CD8-positive, alpha-beta memory T cell (primary cell): ENCODE data around the gene VGF. TPM values are rescaled to one million over a fixed set of nuclear protein-coding genes. Genes with fewer than 3 reads are reported as not detected.

Experiments
- CTCF ChIA-PET: fragments of 350-600 bp; sonication (Branson Sonifier 250); formaldehyde crosslinking; loops from one replicate; lab custom pipeline; 2021; ENCODE audit warnings: antibody characterized with exemption; lab: Charles Lee
- POLR2A ChIA-PET: fragments of 350-600 bp; sonication (Branson Sonifier 250); formaldehyde crosslinking; loops from one replicate; lab custom pipeline; 2021; ENCODE audit warnings: antibody characterized with exemption; lab: Charles Lee
- DNase-seq, 5 donors: peaks; one replicate each; pipeline versions ENCODE4 v3.0.0 to v3.0.0-alpha.2; 2020 to 2022; ENCODE audit warnings: mixed read lengths in 1 of 5
- H3K27ac ChIP-seq: one replicate; pipeline ENCODE4 v1.7.0; 2013; ENCODE audit warnings: low read depth, mild to moderate bottlenecking, low read length, moderate library complexity
- H3K27me3 ChIP-seq: 2 replicates; pipeline ENCODE4 v1.7.0; 2013; ENCODE audit warnings: low read length, mild to moderate bottlenecking; ENCODE audit not compliant: insufficient read depth, poor library complexity, severe bottlenecking
- H3K36me3 ChIP-seq: 2 replicates; pipeline ENCODE4 v1.7.0; 2013; ENCODE audit warnings: mild to moderate bottlenecking, low read length, moderate library complexity; ENCODE audit not compliant: insufficient read depth
- H3K4me1 ChIP-seq: 2 replicates; pipeline ENCODE4 v1.7.0; 2013; ENCODE audit warnings: mild to moderate bottlenecking, low read length, moderate library complexity; ENCODE audit not compliant: insufficient read depth
- H3K4me3 ChIP-seq: 2 replicates; pipeline ENCODE4 v1.7.0; 2013; ENCODE audit warnings: mild to moderate bottlenecking, low read length
- H3K9me3 ChIP-seq: 2 replicates; pipeline ENCODE4 v1.7.0; 2013; ENCODE audit warnings: mild to moderate bottlenecking, low read length
- H3K27ac Mint-ChIP-seq, 8 donors: one replicate each; pipeline ENCODE4 v1.8.0; 2020 to 2021; ENCODE audit warnings: mixed read lengths in 8 of 8, mild to moderate bottlenecking in 6 of 8, inconsistent platforms in 3 of 8, moderate library complexity in 3 of 8
- H3K27me3 Mint-ChIP-seq, 2 donors: one replicate each; pipeline ENCODE4 v1.8.0; 2020 to 2021; ENCODE audit warnings: mixed read lengths in 2 of 2, mild to moderate bottlenecking in 1 of 2, moderate library complexity in 1 of 2
- H3K36me3 Mint-ChIP-seq, 3 donors: one replicate each; pipeline ENCODE4 v1.8.0; 2020 to 2021; ENCODE audit warnings: mixed read lengths in 3 of 3, inconsistent platforms in 1 of 3, mild to moderate bottlenecking in 1 of 3
- H3K4me1 Mint-ChIP-seq, 3 donors: one replicate each; pipeline ENCODE4 v1.8.0; 2020 to 2021; ENCODE audit warnings: mixed read lengths in 3 of 3, inconsistent platforms in 1 of 3, mild to moderate bottlenecking in 1 of 3
- H3K4me3 Mint-ChIP-seq, 7 donors: one replicate each; pipeline ENCODE4 v1.8.0; 2020 to 2021; ENCODE audit warnings: mixed read lengths in 7 of 7, mild to moderate bottlenecking in 6 of 7, moderate library complexity in 4 of 7, inconsistent platforms in 2 of 7
- H3K9me3 Mint-ChIP-seq, 5 donors: one replicate each; pipeline ENCODE4 v1.8.0; 2020 to 2022; ENCODE audit warnings: mixed read lengths in 5 of 5, mild to moderate bottlenecking in 3 of 5, moderate library complexity in 2 of 5, inconsistent platforms in 1 of 5
- polyA plus RNA-seq: library from polyadenylated mRNA; unstranded; fragments of 300-500 nt; fragmentation: Illumina TruSeq; gene quantifications from one replicate; pipeline ENCODE4 v1.2.3, GENCODE V29; 2021
- total RNA-seq, 2 experiments: library from RNA; stranded (reverse); gene quantifications; one replicate each; pipeline ENCODE4 v1.2.3, GENCODE V29; 2021

Gene VGF
- total and polyA plus RNA-seq, 3 experiments from 2014 or later = 0.13 to 0.16 TPM; not detected in 1

DNA sequence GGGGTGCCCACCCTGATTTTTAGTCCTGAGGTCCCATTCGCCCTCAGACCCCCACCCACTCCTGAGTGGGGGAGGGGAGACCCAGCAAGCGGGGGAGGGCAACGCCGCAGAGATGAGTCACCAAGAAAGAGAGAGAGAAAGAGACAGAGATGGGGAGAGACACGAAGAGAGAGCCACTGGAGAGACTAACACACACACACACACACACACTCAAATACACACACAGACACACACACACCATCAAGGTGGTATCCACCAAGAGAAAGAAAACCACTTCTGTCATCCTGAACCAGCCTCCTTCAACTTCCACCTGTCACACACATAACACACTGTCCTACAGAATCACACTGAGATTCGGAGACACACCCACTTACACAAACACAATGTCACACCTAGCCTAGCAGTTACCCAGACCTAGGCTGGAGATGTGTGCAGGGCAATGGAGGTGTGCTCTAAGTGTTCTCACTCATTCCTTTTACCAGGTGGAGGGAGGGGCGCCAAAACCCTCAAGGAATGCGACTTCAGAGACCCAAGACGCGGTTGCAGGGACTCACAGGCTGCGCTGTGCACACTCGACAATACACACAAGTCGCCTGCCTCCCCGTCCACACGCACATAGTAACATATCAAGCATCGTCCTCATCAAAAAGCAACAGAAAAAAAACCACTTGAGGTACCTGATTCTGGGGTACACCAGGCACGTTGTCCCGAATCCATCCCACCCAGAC, 3.9 kb upstream of the VGF start:
- ChIA-PET POLR2A (no interaction called here), CTCF (interaction anchor here (0.9 to 3.1 kb wide), 6 partner anchors 22 to 74 kb away, joined by 3 to 38 read pairs (median 4); no protein-coding TSS in a partner anchor)
- Histone ChIP-seq H3K4me3 (peak overlapping the region; percentile 18), H3K27me3 (peaks cover 92% of the 10 kb centered on the region), H3K9me3 (no peaks in the 10 kb centered on the region), H3K36me3 (no peaks in the 10 kb centered on the region), H3K27ac (no peak overlapping the region), H3K4me1 (peaks cover 73% of the 10 kb centered on the region)
- Mint-ChIP-seq H3K4me1 (peaks cover 50 to 79% (median 59%) of the 10 kb centered on the region in 3 donors), H3K9me3 (peaks cover 0 to 6% (median 0%) of the 10 kb centered on the region in 5 donors), H3K36me3 (no peaks in the 10 kb centered on the region), H3K27ac (peak overlapping the region in 5 of 8 donors; percentile 2 to 47 (median 11)), H3K27me3 (peaks cover 84 to 85% of the 10 kb centered on the region in 2 donors), H3K4me3 (peak overlapping the region in 5 of 7 donors; percentile 25 to 57 (median 48))
- DNase-seq = no peak

DNA sequence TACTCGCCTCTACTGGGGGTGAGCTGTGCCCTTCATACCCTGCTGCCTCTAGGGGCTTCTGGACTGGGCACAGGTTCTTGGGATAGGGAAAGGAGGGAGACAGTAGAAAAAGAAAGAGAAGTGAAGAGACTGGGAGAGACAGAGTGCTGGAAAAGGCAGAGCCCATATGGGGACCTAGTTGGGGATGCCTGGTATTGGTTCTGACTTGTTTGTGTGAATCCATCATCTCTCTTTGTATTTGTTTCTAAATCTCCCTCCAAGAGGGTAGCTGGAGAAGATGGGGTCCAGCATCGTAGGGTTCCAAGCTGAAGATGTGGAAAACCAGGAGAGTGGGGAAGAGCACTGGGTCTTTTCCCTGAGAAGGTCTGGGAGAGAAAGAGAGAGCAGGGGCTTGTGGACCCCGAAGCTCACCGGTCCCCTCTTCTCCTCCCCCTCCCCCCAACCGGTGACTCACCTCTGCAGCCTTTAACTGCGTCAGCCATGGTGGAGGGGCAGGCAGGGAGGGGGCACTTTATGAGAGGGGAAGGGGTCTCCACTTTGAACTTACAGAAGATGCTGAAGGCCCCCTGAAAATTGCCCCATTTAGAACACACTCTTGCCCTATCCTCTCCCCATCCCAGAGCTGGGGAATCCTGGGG, 3.2 kb upstream of the VGF start:
- peak overlapping the region in 2 of 7 donors; percentile 37 to 79 for H3K4me3 Mint-ChIP-seq
- Histone ChIP-seq H3K27me3 (peaks cover 90% of the 10 kb centered on the region), H3K9me3 (no peaks in the 10 kb centered on the region), H3K27ac (no peak overlapping the region), H3K4me3 (no peak overlapping the region), H3K36me3 (no peaks in the 10 kb centered on the region), H3K4me1 (peaks cover 67% of the 10 kb centered on the region)
- peaks cover 76 to 79% of the 10 kb centered on the region in 2 donors for H3K27me3 Mint-ChIP-seq
- H3K36me3 Mint-ChIP-seq = no peaks in the 10 kb centered on the region
- ChIA-PET POLR2A (no interaction called here), CTCF (interaction anchor here (0.9 to 1.3 kb wide), 4 partner anchors 22 to 99 kb away, joined by 3 to 9 read pairs (median 4); no protein-coding TSS in a partner anchor)
- H3K9me3 Mint-ChIP-seq = peaks cover 0 to 4% (median 0%) of the 10 kb centered on the region in 5 donors
- H3K4me1 Mint-ChIP-seq = peaks cover 45 to 77% (median 53%) of the 10 kb centered on the region in 3 donors
- no peak for DNase-seq
- H3K27ac Mint-ChIP-seq = peak overlapping the region in 1 of 8 donors; percentile 71

GRCh38 chr7:101167645-101168411, 2.5 kb upstream of the VGF start:
- H3K9me3 Mint-ChIP-seq = peaks cover 0 to 4% (median 0%) of the 10 kb centered on the region in 5 donors
- peak overlapping the region in 1 of 7 donors; percentile 79 for H3K4me3 Mint-ChIP-seq
- H3K27ac Mint-ChIP-seq = peak overlapping the region in 3 of 8 donors; percentile 9 to 71 (median 11)
- H3K27ac ChIP-seq = no peak overlapping the region
- H3K36me3 Mint-ChIP-seq = no peaks in the 10 kb centered on the region
- ChIA-PET POLR2A (no interaction called here), CTCF (interaction anchor here (1.0 to 1.3 kb wide), 3 partner anchors 24 to 100 kb away, joined by 3 to 9 read pairs (median 4); no protein-coding TSS in a partner anchor)
- peaks cover 83% of the 10 kb centered on the region for H3K27me3 ChIP-seq
- no peak overlapping the region for H3K4me3 ChIP-seq
- H3K27me3 Mint-ChIP-seq = peaks cover 72 to 74% of the 10 kb centered on the region in 2 donors
- peaks cover 45 to 76% (median 53%) of the 10 kb centered on the region in 3 donors for H3K4me1 Mint-ChIP-seq
- no peaks in the 10 kb centered on the region for H3K9me3 ChIP-seq
- no peaks in the 10 kb centered on the region for H3K36me3 ChIP-seq
- no peak for DNase-seq
- peaks cover 60% of the 10 kb centered on the region for H3K4me1 ChIP-seq

DNA sequence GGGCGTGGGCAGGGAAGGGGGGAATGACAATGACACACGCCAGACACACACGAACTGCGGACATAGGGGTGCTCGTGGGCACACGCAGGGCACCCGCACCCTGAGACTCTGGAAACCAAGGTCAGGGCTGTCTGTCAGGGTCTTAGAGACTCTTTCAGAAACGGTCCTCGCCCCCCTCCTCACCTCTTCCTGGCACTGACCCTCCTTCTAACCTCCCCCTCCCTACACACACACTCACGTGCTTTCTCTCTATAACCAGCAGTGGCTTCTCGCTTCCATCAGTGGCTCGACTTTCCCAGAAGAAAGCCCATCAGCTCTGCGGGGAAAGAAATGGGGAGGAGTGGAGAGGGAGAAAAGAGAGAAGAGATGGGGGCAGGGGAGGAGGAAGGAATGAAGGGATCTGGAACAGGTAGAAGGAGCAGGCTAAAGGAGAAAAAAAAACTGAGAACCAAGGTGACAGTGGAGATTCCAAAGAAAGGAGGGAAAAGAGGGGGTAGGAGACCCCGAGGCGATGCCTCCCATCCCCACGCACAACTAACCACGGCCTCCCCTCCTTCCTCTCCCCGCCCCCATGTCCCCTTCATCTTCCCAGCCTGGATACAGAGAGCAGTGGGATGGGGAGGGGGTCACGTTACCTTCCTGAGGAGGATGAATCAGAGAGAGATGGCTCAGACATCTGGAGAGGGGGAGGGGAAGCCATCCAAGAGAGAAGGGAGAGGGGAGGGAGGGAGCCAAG, 1.7 kb upstream of the VGF start:
- peaks cover 59% of the 10 kb centered on the region for H3K4me1 ChIP-seq
- Mint-ChIP-seq H3K36me3 (no peaks in the 10 kb centered on the region), H3K4me1 (peaks cover 47 to 77% (median 57%) of the 10 kb centered on the region in 3 donors), H3K4me3 (peak overlapping the region in 3 of 7 donors; percentile 10 to 80 (median 79)), H3K27ac (peak overlapping the region in 4 of 8 donors; percentile 11 to 71 (median 40)), H3K9me3 (peaks cover 0 to 4% (median 0%) of the 10 kb centered on the region in 5 donors), H3K27me3 (peaks cover 73 to 74% of the 10 kb centered on the region in 2 donors)
- H3K36me3 ChIP-seq = no peaks in the 10 kb centered on the region
- ChIA-PET CTCF (no interaction called here), POLR2A (no interaction called here)
- no peak overlapping the region for H3K4me3 ChIP-seq
- no peak overlapping the region for H3K27ac ChIP-seq
- no peak for DNase-seq
- H3K27me3 ChIP-seq = peaks cover 82% of the 10 kb centered on the region
- H3K9me3 ChIP-seq = no peaks in the 10 kb centered on the region

GRCh38 chr7:101166648-101166908, 1.2 kb upstream of the VGF start:
- CTCF ChIA-PET = interaction anchor here (0.8 to 2.4 kb wide), 2 partner anchors 11 to 14 kb away, joined by 3 to 9 read pairs; no protein-coding TSS in a partner anchor
- POLR2A ChIA-PET = no interaction called here
- Mint-ChIP-seq H3K9me3 (peaks cover 0 to 4% (median 0%) of the 10 kb centered on the region in 5 donors), H3K4me1 (peaks cover 44 to 72% (median 53%) of the 10 kb centered on the region in 3 donors), H3K27ac (peak overlapping the region in 2 of 8 donors; percentile 33 to 71), H3K36me3 (no peaks in the 10 kb centered on the region), H3K4me3 (no peak overlapping the region), H3K27me3 (peaks cover 69 to 71% of the 10 kb centered on the region in 2 donors)
- peaks cover 80% of the 10 kb centered on the region for H3K27me3 ChIP-seq
- H3K4me1 ChIP-seq = peaks cover 54% of the 10 kb centered on the region
- no peaks in the 10 kb centered on the region for H3K36me3 ChIP-seq
- no peaks in the 10 kb centered on the region for H3K9me3 ChIP-seq
- H3K4me3 ChIP-seq = no peak overlapping the region
- DNase-seq = no peak
- no peak overlapping the region for H3K27ac ChIP-seq

DNA sequence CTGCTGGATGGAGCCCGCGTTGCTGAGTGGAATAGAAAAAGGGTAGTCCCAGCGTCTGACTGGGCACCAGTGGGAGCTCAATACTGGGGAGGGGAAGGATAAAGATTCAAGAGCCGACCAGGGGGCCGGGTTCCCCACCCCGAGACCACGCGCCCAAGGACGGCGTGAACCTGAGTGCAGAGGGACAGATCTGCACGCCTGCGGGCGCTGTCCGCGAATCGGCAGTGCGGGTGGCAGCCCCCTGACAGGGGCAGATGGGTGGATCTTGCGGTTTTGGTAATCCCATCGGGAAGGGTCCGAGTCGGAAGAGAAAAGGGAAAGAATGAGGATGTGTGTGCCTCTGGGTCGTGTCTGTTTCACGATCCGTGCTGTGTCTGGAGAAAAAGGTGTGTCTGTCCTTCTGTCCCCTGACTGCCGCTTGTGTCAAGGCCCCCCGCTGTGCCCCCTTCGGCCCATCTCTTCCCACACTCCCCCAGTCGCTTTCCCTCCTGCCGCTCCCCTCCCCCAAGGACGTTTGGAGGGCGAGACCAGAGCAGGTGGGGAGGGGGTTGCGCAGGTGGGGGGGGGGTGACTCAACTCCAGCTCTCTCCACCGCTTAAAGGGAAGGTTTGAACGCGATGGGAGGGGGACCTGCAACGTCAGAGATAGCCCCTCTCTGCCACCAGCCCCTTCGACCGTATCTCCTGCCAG, 734 bp upstream of the VGF start:
- Mint-ChIP-seq H3K4me1 (peaks cover 39 to 68% (median 48%) of the 10 kb centered on the region in 3 donors), H3K9me3 (peaks cover 0 to 4% (median 0%) of the 10 kb centered on the region in 5 donors), H3K27ac (peak overlapping the region in 4 of 8 donors; percentile 63 to 85 (median 75)), H3K36me3 (no peaks in the 10 kb centered on the region), H3K4me3 (peak overlapping the region; percentile 35 to 88 (median 74)), H3K27me3 (peaks cover 69 to 70% of the 10 kb centered on the region in 2 donors)
- POLR2A ChIA-PET = interaction anchor here (0.5 to 0.7 kb wide), 3 partner anchors 13 to 47 kb away, joined by 3 to 7 read pairs (median 3); no protein-coding TSS in a partner anchor
- Histone ChIP-seq H3K36me3 (no peaks in the 10 kb centered on the region), H3K4me1 (peaks cover 49% of the 10 kb centered on the region), H3K27ac (no peak overlapping the region), H3K4me3 (peak overlapping the region; percentile 50), H3K9me3 (no peaks in the 10 kb centered on the region), H3K27me3 (peaks cover 76% of the 10 kb centered on the region)
- DNase-seq = no peak
- CTCF ChIA-PET = interaction anchor here (0.7 to 2.7 kb wide), 5 partner anchors 10 to 78 kb away, joined by 3 to 23 read pairs (median 3); partner anchors contain the start of gene ZNHIT1
